Kidney (tissue), 14 donors: Measurements from ENCODE around the gene THBS3. TPM values are rescaled to one million over a fixed set of nuclear protein-coding genes. Genes with fewer than 3 reads are reported as not detected.
"Not testable (repeated sequence)": the region's sequence is repeated elsewhere in the genome, so short reads cannot be mapped to it uniquely, and the experiment has no call there.

ENCODE experiments used
- DNase-seq, 5 donors: peaks; one replicate each; pipeline ENCODE4 v3.0.0-alpha.2; 2013 to 2020
- FAIRE-seq: peaks from 2 replicates; lab custom pipeline; 2012; peaks lifted over from hg19 to GRCh38; lab: Jason Lieb, UNC
- H3K27ac ChIP-seq, 2 donors: one replicate each; pipeline ENCODE4 v1.7.0; 2013; ENCODE audit warnings: low read depth in 2 of 2, low read length in 2 of 2, inconsistent platforms in 1 of 2
- H3K27me3 ChIP-seq: one replicate; pipeline ENCODE4 v1.7.1; 2013; ENCODE audit warnings: low read length, inconsistent platforms; ENCODE audit not compliant: control insufficient read depth, insufficient read depth
- H3K36me3 ChIP-seq, 3 donors: one replicate each; pipeline versions ENCODE4 v1.7.0 to v1.7.1; 2013; ENCODE audit warnings: low read length in 3 of 3, control low read depth in 1 of 3, inconsistent platforms in 1 of 3; ENCODE audit not compliant: insufficient read depth in 3 of 3, control insufficient read depth in 2 of 3
- H3K4me1 ChIP-seq, 3 donors: one replicate each; pipeline versions ENCODE4 v1.7.0 to v1.7.1; 2013; ENCODE audit warnings: low read length in 3 of 3, inconsistent platforms in 1 of 3, low read depth in 1 of 3; ENCODE audit not compliant: control insufficient read depth in 2 of 3, insufficient read depth in 2 of 3
- H3K4me3 ChIP-seq, 3 donors: one replicate each; pipeline versions ENCODE4 v1.7.0 to v1.8.1; 2013; ENCODE audit warnings: low read length in 3 of 3, control low read depth in 1 of 3, inconsistent platforms in 1 of 3
- H3K9ac ChIP-seq, 3 donors: one replicate each; pipeline versions ENCODE4 v1.7.0 to v1.7.1; 2013; ENCODE audit warnings: low read length in 3 of 3, control low read depth in 1 of 3, inconsistent platforms in 1 of 3
- H3K9me3 ChIP-seq, 3 donors: one replicate each; pipeline versions ENCODE4 v1.7.0 to v1.7.1; 2013; ENCODE audit warnings: low read length in 3 of 3, control low read depth in 1 of 3, inconsistent platforms in 1 of 3; ENCODE audit not compliant: control insufficient read depth in 2 of 3, insufficient read depth in 1 of 3
- intact Hi-C: fragments of 100-400 bp; cut with DNase I; formaldehyde crosslinking; loops from one replicate; pipeline ENCODE4 v1.11.1; 2022
- polyA plus RNA-seq: library from polyadenylated mRNA; stranded (reverse); fragments of 350-450 nt; fragmentation: Illumina TruSeq; extraction: RNeasy Lipid Tissue Mini Kit (QIAGEN cat#74804); gene quantifications from one replicate; pipeline ENCODE4 v1.2.3, GENCODE V29; 2014; ENCODE audit warnings: low read depth, low replicate concordance; ENCODE audit not compliant: insufficient read depth
- total RNA-seq: library from RNA; stranded (reverse); fragmentation: NEBNext Ultra II Directional; extraction: Animal tissue kit (Norgen Biotek cat#: 25700); gene quantifications from one replicate; pipeline ENCODE4 v1.2.1, GENCODE V29; 2021
- TF ChIP-seq, protein P1 (sequence below): IDR thresholded peaks from 3 replicates; pipeline ENCODE4 v1.5.1; 2012; ENCODE audit warnings: mild to moderate bottlenecking, moderate library complexity, borderline replicate concordance; ENCODE audit not compliant: insufficient read depth; ENCODE audit errors: extremely low read depth
- donor health status: control.
- donor health status: control.
- donor health status: control.
- donor health status: control.
- donor health status: control.
- donor health status: DM: yes; HTN: yes; CAD: no.
- donor health status: Normal renal cell carcinoma (clear cell type).

The THBS3 gene
- total and polyA plus RNA-seq, 2 donors from 2014 or later, result 21.4 to 33.0 TPM

- Histone ChIP-seq H3K27ac (peak overlapping the region; percentile 33 to 47), H3K27me3 (no peaks in the 10 kb centered on the region), H3K36me3 (peaks cover 4 to 15% (median 10%) of the 10 kb centered on the region in 3 donors), H3K4me1 (peaks cover 0 to 9% (median 4%) of the 10 kb centered on the region in 3 donors), H3K4me3 (no peak overlapping the region), H3K9ac (no peak overlapping the region), H3K9me3 (no peaks in the 10 kb centered on the region)
- FAIRE-seq (no peak), DNase-seq (peak; percentile 54 to 90 (median 81))
- TF ChIP-seq, protein P1, sequence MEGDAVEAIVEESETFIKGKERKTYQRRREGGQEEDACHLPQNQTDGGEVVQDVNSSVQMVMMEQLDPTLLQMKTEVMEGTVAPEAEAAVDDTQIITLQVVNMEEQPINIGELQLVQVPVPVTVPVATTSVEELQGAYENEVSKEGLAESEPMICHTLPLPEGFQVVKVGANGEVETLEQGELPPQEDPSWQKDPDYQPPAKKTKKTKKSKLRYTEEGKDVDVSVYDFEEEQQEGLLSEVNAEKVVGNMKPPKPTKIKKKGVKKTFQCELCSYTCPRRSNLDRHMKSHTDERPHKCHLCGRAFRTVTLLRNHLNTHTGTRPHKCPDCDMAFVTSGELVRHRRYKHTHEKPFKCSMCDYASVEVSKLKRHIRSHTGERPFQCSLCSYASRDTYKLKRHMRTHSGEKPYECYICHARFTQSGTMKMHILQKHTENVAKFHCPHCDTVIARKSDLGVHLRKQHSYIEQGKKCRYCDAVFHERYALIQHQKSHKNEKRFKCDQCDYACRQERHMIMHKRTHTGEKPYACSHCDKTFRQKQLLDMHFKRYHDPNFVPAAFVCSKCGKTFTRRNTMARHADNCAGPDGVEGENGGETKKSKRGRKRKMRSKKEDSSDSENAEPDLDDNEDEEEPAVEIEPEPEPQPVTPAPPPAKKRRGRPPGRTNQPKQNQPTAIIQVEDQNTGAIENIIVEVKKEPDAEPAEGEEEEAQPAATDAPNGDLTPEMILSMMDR, result no peak
- intact Hi-C loops, result loop anchor here (5.0 kb wide), 1 partner anchor 74 kb away; no protein-coding TSS in a partner anchor
Measured at GRCh38 chr1:155166471-155167165, 41.1 kb downstream of the THBS3 start.

- intact Hi-C loops, result loop anchor here (5.0 kb wide), 1 partner anchor 74 kb away; no protein-coding TSS in a partner anchor
- peak overlapping the region in 1 of 2 donors; percentile 33 for H3K27ac ChIP-seq
- no peak overlapping the region for H3K4me3 ChIP-seq
- FAIRE-seq, result no peak
- H3K9me3 ChIP-seq, result no peaks in the 10 kb centered on the region
- DNase-seq, result peak in 4 of 5 donors; percentile 68 to 78 (median 74)
- H3K36me3 ChIP-seq, result peaks cover 4 to 15% (median 10%) of the 10 kb centered on the region in 3 donors
- no peak overlapping the region for H3K9ac ChIP-seq
- TF ChIP-seq, protein P1, result no peak
- H3K27me3 ChIP-seq, result no peaks in the 10 kb centered on the region
- H3K4me1 ChIP-seq, result peaks cover 0 to 9% (median 4%) of the 10 kb centered on the region in 3 donors
Measured at GRCh38 chr1:155166051-155166470, 41.6 kb downstream of the THBS3 start.

GRCh38 chr1:155164625-155165024, 43.1 kb downstream of the THBS3 start:
- not testable (repeated sequence) for H3K4me3 ChIP-seq, H3K27ac ChIP-seq, FAIRE-seq, H3K9me3 ChIP-seq, H3K4me1 ChIP-seq, H3K27me3 ChIP-seq, H3K9ac ChIP-seq
- H3K36me3 ChIP-seq, result peaks cover 4 to 10% (median 8%) of the 10 kb centered on the region in 3 donors
- DNase-seq, result peak in 1 of 5 donors; percentile 5
- intact Hi-C loops, result loop anchor here (5.0 kb wide), 1 partner anchor 72 kb away; no protein-coding TSS in a partner anchor

DNA sequence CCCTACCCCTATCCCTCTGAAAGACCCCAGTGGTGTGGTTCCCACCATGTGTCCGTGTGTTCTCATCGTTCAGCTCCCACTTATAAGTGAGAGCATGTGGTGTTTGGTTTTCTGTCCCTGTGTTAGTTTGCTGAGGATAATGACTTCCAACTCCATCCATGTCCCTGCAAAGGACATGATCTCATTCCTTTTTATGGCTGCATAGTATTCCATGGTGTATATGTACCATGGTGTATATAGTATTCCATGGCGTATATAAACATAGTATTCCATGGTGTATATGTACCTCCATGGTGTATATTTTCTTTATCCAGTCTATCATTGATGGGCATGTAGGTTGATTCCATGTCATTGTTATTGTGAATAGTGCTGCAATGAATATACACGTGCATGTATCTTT, 43.9 kb downstream of the THBS3 start:
- H3K4me3 ChIP-seq, H3K9me3 ChIP-seq, FAIRE-seq, H3K27me3 ChIP-seq, H3K4me1 ChIP-seq, H3K27ac ChIP-seq, H3K9ac ChIP-seq, intact Hi-C loops, H3K36me3 ChIP-seq, DNase-seq: not testable (repeated sequence)

- H3K4me3 ChIP-seq, H3K9me3 ChIP-seq, H3K27me3 ChIP-seq, H3K36me3 ChIP-seq, H3K4me1 ChIP-seq, FAIRE-seq, H3K9ac ChIP-seq, intact Hi-C loops, H3K27ac ChIP-seq: not testable (repeated sequence)
- peak in 1 of 5 donors; percentile 12 for DNase-seq
Measured at GRCh38 chr1:155162631-155163030, 45.1 kb downstream of the THBS3 start.
